Stimulated activated CD4-positive, alpha-beta T cell treated with anti-CD3 and anti-CD28 coated beads, Interleukin-15, amount 100 ng/mL, for 48 hours (primary cell): ENCODE measurements around the gene AOPEP.

Source experiments
- DNase-seq, 2 donors: peaks; one replicate each; pipeline ENCODE4 v3.0.0-alpha.2; 2020; ENCODE audit warnings: low read depth in 2 of 2

Gene AOPEP

GRCh38 chr9:94915476-94916450 is 189.3 kb downstream of the AOPEP start:
- DNase-seq: no peak

- DNase-seq: no peak
Measured at GRCh38 chr9:94916956-94917355, 190.5 kb downstream of the AOPEP start.

- no peak for DNase-seq
Measured at GRCh38 chr9:94918038-94918753, 191.7 kb downstream of the AOPEP start.

GRCh38 chr9:94919376-94920098 is 193.0 kb downstream of the AOPEP start:
- no peak for DNase-seq

- no peak for DNase-seq
Measured at GRCh38 chr9:94920420-94921091, 194.1 kb downstream of the AOPEP start.

GRCh38 chr9:94921092-94921471 is 194.6 kb downstream of the AOPEP start:
- no peak for DNase-seq

GRCh38 chr9:94921656-94922055 is 195.2 kb downstream of the AOPEP start:
- no peak for DNase-seq

GRCh38 chr9:94922098-94922607 is 195.7 kb downstream of the AOPEP start:
- DNase-seq: no peak

GRCh38 chr9:94922691-94923107 is 196.2 kb downstream of the AOPEP start:
- no peak for DNase-seq

- DNase-seq: no peak
Measured at GRCh38 chr9:94923326-94924089, 197.0 kb downstream of the AOPEP start.

- DNase-seq: no peak
Measured at GRCh38 chr9:94925751-94926430, 199.4 kb downstream of the AOPEP start.

- no peak for DNase-seq
Measured at GRCh38 chr9:94926431-94926800, 199.9 kb downstream of the AOPEP start.

GRCh38 chr9:94927048-94927761 is 200.7 kb downstream of the AOPEP start:
- no peak for DNase-seq

- no peak for DNase-seq
Measured at GRCh38 chr9:94927762-94928670, 201.5 kb downstream of the AOPEP start.

- no peak for DNase-seq
Measured at GRCh38 chr9:94928691-94929368, 202.3 kb downstream of the AOPEP start.

- DNase-seq: no peak
Measured at GRCh38 chr9:94929369-94929756, 202.9 kb downstream of the AOPEP start.

- DNase-seq: no peak
Measured at GRCh38 chr9:94931036-94931633, 204.6 kb downstream of the AOPEP start.
